GM13977 (cell line): Measurements from ENCODE around the gene ITIH6.

Experiments
- DNase-seq: peaks from one replicate; pipeline ENCODE4 v3.0.0; 2012; ENCODE audit warnings: low spot score
- in situ Hi-C: fragments of 300-500 bp; cut with MboI; formaldehyde crosslinking; loops from one replicate; pipeline ENCODE4 v1.12.0; 2022; ENCODE audit warnings: low sequenced_read_pairs, low pct_unique_long_range_greater_than_20kb, mixed read lengths, inconsistent platforms; ENCODE audit not compliant: unreplicated experiment
- TF ChIP-seq, protein P1 (sequence below): IDR thresholded peaks from 2 replicates; pipeline ENCODE4 v1.5.1; 2012; ENCODE audit warnings: mild to moderate bottlenecking, control low read depth; ENCODE audit not compliant: insufficient read depth; ENCODE audit errors: extremely low read depth, missing control alignments

The ITIH6 gene

DNA sequence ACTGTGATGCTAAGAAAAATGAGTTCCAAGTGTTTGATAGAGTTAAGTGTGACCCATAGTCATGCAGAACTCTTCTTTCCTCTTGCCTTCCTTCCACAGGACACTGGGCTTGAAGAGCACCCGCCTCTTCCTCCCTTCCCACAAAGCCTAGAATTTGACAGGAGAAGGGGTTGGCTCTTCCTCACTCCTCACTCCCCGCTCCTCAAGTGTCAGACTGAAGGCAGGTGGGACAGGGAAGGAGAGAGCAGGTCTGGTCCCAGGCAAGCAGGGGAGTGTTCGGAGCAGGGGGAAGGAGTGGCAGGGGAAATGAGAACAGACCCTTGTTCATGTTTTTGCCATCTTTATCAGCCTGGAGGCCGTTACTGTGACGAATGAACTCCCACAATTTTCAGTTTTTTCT is 20.2 kb upstream of the ITIH6 start:
- in situ Hi-C loops = loop anchor here (25.0 kb wide), 1 partner anchor 194 kb away; the partner anchor contains the start of gene APEX2
- no peak for DNase-seq
- TF ChIP-seq, protein P1, sequence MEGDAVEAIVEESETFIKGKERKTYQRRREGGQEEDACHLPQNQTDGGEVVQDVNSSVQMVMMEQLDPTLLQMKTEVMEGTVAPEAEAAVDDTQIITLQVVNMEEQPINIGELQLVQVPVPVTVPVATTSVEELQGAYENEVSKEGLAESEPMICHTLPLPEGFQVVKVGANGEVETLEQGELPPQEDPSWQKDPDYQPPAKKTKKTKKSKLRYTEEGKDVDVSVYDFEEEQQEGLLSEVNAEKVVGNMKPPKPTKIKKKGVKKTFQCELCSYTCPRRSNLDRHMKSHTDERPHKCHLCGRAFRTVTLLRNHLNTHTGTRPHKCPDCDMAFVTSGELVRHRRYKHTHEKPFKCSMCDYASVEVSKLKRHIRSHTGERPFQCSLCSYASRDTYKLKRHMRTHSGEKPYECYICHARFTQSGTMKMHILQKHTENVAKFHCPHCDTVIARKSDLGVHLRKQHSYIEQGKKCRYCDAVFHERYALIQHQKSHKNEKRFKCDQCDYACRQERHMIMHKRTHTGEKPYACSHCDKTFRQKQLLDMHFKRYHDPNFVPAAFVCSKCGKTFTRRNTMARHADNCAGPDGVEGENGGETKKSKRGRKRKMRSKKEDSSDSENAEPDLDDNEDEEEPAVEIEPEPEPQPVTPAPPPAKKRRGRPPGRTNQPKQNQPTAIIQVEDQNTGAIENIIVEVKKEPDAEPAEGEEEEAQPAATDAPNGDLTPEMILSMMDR = no peak

GRCh38 chrX:54817220-54817820 is 19.3 kb upstream of the ITIH6 start:
- TF ChIP-seq, protein P1 = no peak
- in situ Hi-C loops = loop anchor here (25.0 kb wide), 1 partner anchor 195 kb away; the partner anchor contains the start of gene APEX2
- peak; percentile 1 for DNase-seq

GRCh38 chrX:54812306-54812705 is 14.3 kb upstream of the ITIH6 start:
- DNase-seq = no peak
- TF ChIP-seq, protein P1 = no peak
- in situ Hi-C loops = loop anchor here (25.0 kb wide), 1 partner anchor 200 kb away; the partner anchor contains the start of gene APEX2

DNA sequence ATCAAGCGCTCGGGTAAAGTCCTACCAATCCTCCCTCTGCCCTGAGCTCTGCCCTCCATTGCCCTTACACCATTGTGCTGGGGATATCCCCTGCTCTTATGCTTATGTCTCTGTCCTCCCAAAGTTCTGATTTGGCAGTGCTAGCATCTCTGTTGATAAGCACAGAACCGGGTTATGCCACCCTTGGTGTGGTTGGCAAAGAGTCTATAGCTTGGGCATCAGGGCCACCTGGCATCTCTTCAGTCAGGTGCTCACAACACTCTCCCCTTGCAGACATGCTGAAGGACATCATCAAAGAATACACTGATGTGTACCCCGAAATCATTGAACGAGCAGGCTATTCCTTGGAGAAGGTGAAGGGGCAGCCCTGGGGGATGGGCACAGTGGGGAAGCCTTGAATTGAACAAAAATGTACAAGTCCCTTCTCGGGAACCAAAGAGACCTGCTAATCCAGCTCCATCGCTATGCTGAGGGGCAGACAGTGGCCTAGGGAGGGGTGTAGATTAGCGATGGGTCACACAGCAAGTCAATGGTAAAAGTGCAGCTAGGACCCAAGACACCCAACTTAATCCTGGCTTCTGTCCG is 13.3 kb upstream of the ITIH6 start:
- TF ChIP-seq, protein P1 = no peak
- in situ Hi-C loops = loop anchor here (25.0 kb wide), 1 partner anchor 201 kb away; the partner anchor contains the start of gene APEX2
- no peak for DNase-seq

- TF ChIP-seq, protein P1 = no peak
- in situ Hi-C loops = loop anchor here (25.0 kb wide), 1 partner anchor 202 kb away; the partner anchor contains the start of gene APEX2
- no peak for DNase-seq
Observed at GRCh38 chrX:54810532-54810931, 12.5 kb upstream of the ITIH6 start.

DNA sequence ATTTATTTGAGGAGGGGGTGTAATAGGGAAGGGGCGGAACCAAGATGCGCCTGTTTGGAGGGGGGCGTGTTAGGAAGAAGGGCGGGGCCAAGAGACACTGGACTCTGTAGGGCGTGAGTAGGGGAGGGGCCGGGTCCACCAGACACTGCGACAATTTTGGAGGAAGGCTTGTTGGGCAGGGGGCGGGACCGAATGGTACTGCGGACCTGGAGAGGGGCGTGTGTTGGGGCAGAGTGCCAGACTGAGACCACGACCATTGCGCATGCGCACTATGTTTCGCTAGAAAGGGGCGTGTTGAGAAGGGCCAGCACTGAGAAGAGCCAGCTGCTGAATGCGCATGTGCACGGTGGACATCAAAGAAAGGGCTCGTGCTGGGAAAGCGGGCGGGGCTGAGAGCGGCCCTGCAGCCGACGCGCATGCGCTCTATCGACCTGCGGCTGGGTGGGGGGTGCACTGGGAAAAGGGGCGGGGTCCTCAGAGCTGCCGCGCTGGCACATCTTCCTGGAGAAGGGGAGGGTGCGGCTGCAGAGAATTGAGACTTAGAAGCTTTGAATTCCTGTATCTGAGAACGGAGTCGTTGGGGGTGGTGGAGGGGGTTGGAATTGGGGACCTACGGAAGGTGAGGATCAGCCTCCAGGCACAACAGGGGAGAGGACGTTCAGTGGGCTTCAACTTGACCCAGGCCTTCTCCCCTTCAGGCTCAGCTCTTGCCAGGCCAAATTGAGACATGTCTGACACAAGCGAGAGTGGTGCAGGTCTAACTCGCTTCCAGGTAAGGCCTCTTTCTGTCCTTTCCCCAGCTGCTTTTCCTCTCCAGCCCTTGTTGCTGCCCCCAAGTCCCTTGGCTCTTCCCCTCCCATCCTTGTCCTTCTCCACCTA is 10.8 kb upstream of the ITIH6 start:
- in situ Hi-C loops = loop anchor here (25.0 kb wide), 1 partner anchor 203 kb away; the partner anchor contains the start of gene APEX2
- TF ChIP-seq, protein P1 = no peak
- DNase-seq = peak; percentile 94
